ENCODE measurements around the gene CSNK1A1. TPM values are rescaled to one million over a fixed set of nuclear protein-coding genes. Genes with fewer than 3 reads are reported as not detected.

Gene CSNK1A1
- total RNA-seq, 1 donor from 2014 or later, result 335 TPM

Other genes starting within 250 kb of the CSNK1A1 start
- gene GRPEL2, start 205.9 kb downstream of the CSNK1A1 start, total RNA-seq (ENCODE audit: low replicate concordance), result 27.0 and 42.5 TPM in 2 replicates
- 16.4 and 28.3 TPM in 2 replicates for gene PCYOX1L, start 193.4 kb downstream of the CSNK1A1 start, total RNA-seq (ENCODE audit: low replicate concordance)
- gene IL17B, start 172.1 kb downstream of the CSNK1A1 start, total RNA-seq (ENCODE audit: low replicate concordance), result not detected in 2 replicates
- gene ARHGEF37, start 30.1 kb upstream of the CSNK1A1 start, total RNA-seq (ENCODE audit: low replicate concordance), result 0.99 and 1.7 TPM in 2 replicates
- 0.36 and 0.71 TPM in 2 replicates for gene PPARGC1B, start 178.9 kb upstream of the CSNK1A1 start, total RNA-seq (ENCODE audit: low replicate concordance)